Common myeloid progenitor, CD34-positive (primary cell): Measurements from ENCODE around the gene MLLT1.
A peak's percentile ranks its signal among the peaks of the same experiment; 100 is the strongest.

ENCODE experiments used
- CTCF ChIA-PET: fragments of 350-600 bp; sonication (Branson Sonifier 250); formaldehyde crosslinking; loops from one replicate; lab custom pipeline; 2021; ENCODE audit warnings: antibody characterized with exemption; lab: Charles Lee
- POLR2A ChIA-PET: fragments of 350-600 bp; sonication (Branson Sonifier 250); formaldehyde crosslinking; loops from one replicate; lab custom pipeline; 2021; ENCODE audit warnings: antibody characterized with exemption; lab: Charles Lee
- DNase-seq, 3 donors: peaks; one replicate each; pipeline versions ENCODE4 v3.0.0 to v3.0.0-alpha.2; 2013
- H3K27ac ChIP-seq, 2 experiments: 1 replicate in 1 of 2; 2 replicates in 1 of 2; pipeline ENCODE4 v1.7.0; 2013; ENCODE audit warnings: inconsistent platforms in 2 of 2, low read length in 2 of 2, mild to moderate bottlenecking in 2 of 2, low read depth in 1 of 2, moderate library complexity in 1 of 2; ENCODE audit not compliant: severe bottlenecking in 2 of 2, insufficient read depth in 1 of 2, poor library complexity in 1 of 2
- H3K27me3 ChIP-seq, 5 experiments: replicated peaks in 2 of 5; 1 replicate in 3 of 5; 2 replicates in 2 of 5; pipeline versions ENCODE4 v1.6.1 to v1.7.0; 2013; ENCODE audit warnings: low read length in 4 of 5, mild to moderate bottlenecking in 2 of 5, moderate library complexity in 2 of 5, inconsistent platforms in 1 of 5; ENCODE audit not compliant: insufficient read depth in 5 of 5, control insufficient read depth in 4 of 5
- H3K36me3 ChIP-seq, 4 experiments: 1 replicate in 2 of 4; 2 replicates in 2 of 4; pipeline versions ENCODE4 v1.6.1 to v1.7.0; 2013; ENCODE audit warnings: low read length in 3 of 4, control low read depth in 1 of 4, mild to moderate bottlenecking in 1 of 4; ENCODE audit not compliant: control insufficient read depth in 4 of 4, insufficient read depth in 4 of 4
- H3K4me1 ChIP-seq, 4 experiments: 1 replicate in 3 of 4; 2 replicates in 1 of 4; pipeline versions ENCODE4 v1.6.1 to v1.7.1; 2013; ENCODE audit warnings: low read length in 3 of 4, mild to moderate bottlenecking in 3 of 4, control low read depth in 1 of 4, inconsistent platforms in 1 of 4, moderate library complexity in 1 of 4; ENCODE audit not compliant: control insufficient read depth in 4 of 4, insufficient read depth in 4 of 4; ENCODE audit errors: control extremely low read depth in 1 of 4
- H3K4me3 ChIP-seq, 7 experiments: 1 replicate in 4 of 7; 2 replicates in 3 of 7; pipeline versions ENCODE4 v1.5.1 to v1.7.0; 2013; ENCODE audit warnings: mild to moderate bottlenecking in 7 of 7, low read length in 6 of 7, moderate library complexity in 6 of 7, inconsistent platforms in 2 of 7, low read depth in 2 of 7, control low read depth in 1 of 7; ENCODE audit not compliant: insufficient read depth in 4 of 7, control insufficient read depth in 1 of 7; ENCODE audit errors: extremely low read depth in 1 of 7
- H3K9me3 ChIP-seq, 5 experiments: 1 replicate in 4 of 5; 2 replicates in 1 of 5; pipeline versions ENCODE4 v1.6.1 to v1.7.1; 2013; ENCODE audit warnings: low read length in 4 of 5, mild to moderate bottlenecking in 2 of 5, inconsistent platforms in 1 of 5, low read depth in 1 of 5, moderate library complexity in 1 of 5; ENCODE audit not compliant: control insufficient read depth in 4 of 5, insufficient read depth in 2 of 5; ENCODE audit errors: control extremely low read depth in 1 of 5
- WGBS: methylation state at CpG from one replicate; pipeline ENCODE4 v1.1.5; 2013; ENCODE audit not compliant: insufficient coverage; 5-methylcytosine and 5-hydroxymethylcytosine counted together

The MLLT1 gene

GRCh38 chr19:6167115-6167514, 112.7 kb downstream of the MLLT1 start:
- Histone ChIP-seq H3K9me3 (peaks cover 0 to 11% (median 4%) of the 10 kb centered on the region in 5 experiments), H3K27ac (no peak overlapping the region), H3K4me1 (no peaks in the 10 kb centered on the region), H3K4me3 (no peak overlapping the region), H3K27me3 (no peaks in the 10 kb centered on the region), H3K36me3 (no peaks in the 10 kb centered on the region)
- ChIA-PET POLR2A (no interaction called here), CTCF (interaction anchor here (0.9 to 1.8 kb wide), 4 partner anchors 11 to 185 kb away, joined by 3 to 9 read pairs (median 3); no protein-coding TSS in a partner anchor)
- DNase-seq: no peak
- WGBS: 100% methylated on average over 1 of the region's 1 CpG

GRCh38 chr19:6164906-6165531, 114.8 kb downstream of the MLLT1 start:
- Histone ChIP-seq H3K9me3 (peaks cover 0 to 2% (median 0%) of the 10 kb centered on the region in 5 experiments), H3K27me3 (no peaks in the 10 kb centered on the region), H3K36me3 (no peaks in the 10 kb centered on the region), H3K4me1 (peaks cover 0 to 2% (median 0%) of the 10 kb centered on the region in 4 experiments), H3K4me3 (no peak overlapping the region), H3K27ac (no peak overlapping the region)
- WGBS: 100% methylated on average over 3 of the region's 5 CpGs
- no peak for DNase-seq
- ChIA-PET POLR2A (interaction anchor here (0.6 kb wide), 1 partner anchor 10 kb away, joined by 3 read pairs; no protein-coding TSS in a partner anchor), CTCF (interaction anchor here (0.8 to 1.4 kb wide), 2 partner anchors 117 to 133 kb away, joined by 3 read pairs; no protein-coding TSS in a partner anchor)

- H3K4me3 ChIP-seq: peak overlapping the region in 3 of 7 experiments; percentile 5 to 25 (median 7)
- no peak overlapping the region for H3K27ac ChIP-seq
- WGBS: 16% methylated on average over 4 of the region's 8 CpGs
- ChIA-PET CTCF (no interaction called here), POLR2A (no interaction called here)
- DNase-seq: peak; percentile 67 to 86 (median 81)
- H3K36me3 ChIP-seq: no peaks in the 10 kb centered on the region
- H3K27me3 ChIP-seq: no peaks in the 10 kb centered on the region
- H3K9me3 ChIP-seq: peaks cover 1 to 11% (median 4%) of the 10 kb centered on the region in 5 experiments
- peaks cover 0 to 2% (median 0%) of the 10 kb centered on the region in 4 experiments for H3K4me1 ChIP-seq
Measured at GRCh38 chr19:6161271-6161850, 118.4 kb downstream of the MLLT1 start.
